ENCODE measurements around the gene RAPGEF1.
A peak's percentile ranks its signal among the peaks of the same experiment; 100 is the strongest.

DNA sequence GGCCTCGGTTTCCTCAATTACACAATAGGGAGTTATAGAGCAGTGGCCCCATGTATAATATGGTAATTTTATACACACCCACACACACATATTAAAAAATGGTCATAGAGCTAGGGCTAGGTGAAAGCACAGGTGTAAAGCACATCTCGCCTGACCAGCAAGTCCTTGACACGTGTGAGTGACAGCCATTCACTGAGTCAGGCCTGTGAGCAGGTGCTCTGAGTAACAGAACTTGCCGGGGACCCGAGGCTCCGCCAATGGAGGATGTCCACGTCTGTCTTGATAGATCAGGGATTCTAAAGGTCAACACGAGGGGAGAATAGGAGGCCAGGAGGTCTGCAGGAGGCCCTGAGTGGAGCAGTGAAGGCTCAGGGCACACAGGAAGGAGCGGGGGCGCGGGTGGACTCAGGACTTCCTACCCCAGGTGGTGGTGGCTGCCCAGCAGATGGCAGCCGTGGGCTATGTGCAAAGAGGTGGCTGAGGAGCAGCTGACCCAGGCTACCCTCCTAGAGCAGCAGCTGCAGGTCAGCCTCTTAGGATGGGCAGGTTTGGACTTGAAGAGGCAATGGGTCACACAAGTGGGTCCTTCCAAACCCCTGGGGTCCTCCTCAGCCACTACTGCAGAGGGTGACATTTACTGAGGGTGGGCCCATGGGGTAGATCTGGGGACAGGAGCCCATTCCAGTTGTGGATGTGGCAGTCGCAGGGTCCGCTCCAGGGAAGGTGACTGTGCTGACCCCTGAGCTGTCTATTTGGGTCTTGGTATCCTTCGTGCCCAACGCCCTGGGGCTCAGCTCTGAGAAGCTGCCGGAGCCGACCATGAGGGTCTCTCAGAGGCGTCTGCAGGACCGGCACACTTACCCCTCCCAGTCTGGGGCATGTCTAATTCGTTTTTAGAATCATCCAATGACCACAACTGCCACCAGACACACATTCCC, 148.7 kb downstream of the RAPGEF1 start:
- peak; percentile 67 for TF ChIP-seq CTCF (IDR thresholded peaks at IDR 0.05; ENCODE audit: poor library complexity, severe bottlenecking)
- TF ChIP-seq TAF1 (IDR thresholded peaks at IDR 0.05; ENCODE audit: low read depth) = no peak
- peak; percentile 70 for TF ChIP-seq RAD21 (conservative IDR thresholded peaks at IDR 0.05)
- TF ChIP-seq POLR2AphosphoS5 (IDR thresholded peaks at IDR 0.05) = no peak
- TF ChIP-seq SMC3 (conservative IDR thresholded peaks at IDR 0.05; ENCODE audit: poor library complexity) = peak; percentile 67
- no peak for TF ChIP-seq MXI1 (conservative IDR thresholded peaks at IDR 0.05; ENCODE audit: poor library complexity, severe bottlenecking)
- TF ChIP-seq EZH2 (IDR thresholded peaks at IDR 0.05; ENCODE audit: borderline replicate concordance, insufficient read depth, low read length, poor library complexity, severe bottlenecking) = no peak
